Measurements from ENCODE around the gene STEAP2.

STEAP2 gene

DNA sequence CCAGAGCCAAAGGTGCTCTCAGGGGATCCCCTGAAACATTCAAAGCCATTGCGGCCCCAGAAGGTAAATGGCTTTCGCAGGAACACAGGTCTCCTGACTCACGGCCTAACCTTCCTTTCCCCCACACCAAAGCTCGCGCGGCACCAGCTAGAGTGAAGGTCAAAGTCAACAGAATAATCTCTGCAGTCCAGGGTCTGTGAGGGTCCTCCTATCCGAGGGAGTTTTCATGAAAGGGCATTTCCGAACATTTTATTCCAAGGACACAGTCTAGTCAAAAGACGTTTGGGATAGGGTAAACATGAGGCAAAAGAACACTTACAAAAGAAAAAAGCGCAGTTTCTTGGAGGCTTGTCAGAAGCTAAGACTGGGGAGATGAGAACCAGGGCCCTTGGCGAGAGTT is 559 bp upstream of the STEAP2 start:
- H3K4me1 Mint-ChIP-seq, result peaks cover 4 to 10% of the 10 kb centered on the region in 2 donors
- no peak overlapping the region for H3K27ac Mint-ChIP-seq
- peak overlapping the region; percentile 44 to 76 for H3K4me3 Mint-ChIP-seq
- DNase-seq (no peak), ATAC-seq (replicated peaks) (peak in 1 of 2 donors; percentile 6)
- no peaks in the 10 kb centered on the region for H3K9me3 Mint-ChIP-seq
- H3K36me3 Mint-ChIP-seq, result no peaks in the 10 kb centered on the region
- peaks cover 16 to 23% of the 10 kb centered on the region in 2 donors for H3K27me3 Mint-ChIP-seq

GRCh38 chr7:90212149-90212495 is 582 bp downstream of the STEAP2 start:
- DNase-seq (no peak), ATAC-seq (replicated peaks) (peak in 1 of 2 donors; percentile 8)
- Mint-ChIP-seq H3K4me3 (no peak overlapping the region), H3K36me3 (no peaks in the 10 kb centered on the region), H3K4me1 (peaks cover 4 to 10% of the 10 kb centered on the region in 2 donors), H3K27me3 (peaks cover 19 to 23% of the 10 kb centered on the region in 2 donors), H3K9me3 (peaks cover 0 to 2% of the 10 kb centered on the region in 2 donors), H3K27ac (no peak overlapping the region)

GRCh38 chr7:90213521-90213920 is 2.0 kb downstream of the STEAP2 start:
- Mint-ChIP-seq H3K4me3 (no peak overlapping the region), H3K4me1 (peaks cover 4 to 10% of the 10 kb centered on the region in 2 donors), H3K27ac (no peak overlapping the region)

GRCh38 chr7:90216080-90216674 is 4.6 kb downstream of the STEAP2 start:
- ATAC-seq (replicated peaks) (no peak), DNase-seq (no peak)
- H3K36me3 Mint-ChIP-seq, result no peaks in the 10 kb centered on the region
- peaks cover 24 to 28% of the 10 kb centered on the region in 2 donors for H3K27me3 Mint-ChIP-seq
- no peak overlapping the region for H3K4me3 Mint-ChIP-seq
- peaks cover 2 to 6% of the 10 kb centered on the region in 2 donors for H3K4me1 Mint-ChIP-seq
- H3K27ac Mint-ChIP-seq, result no peak overlapping the region
- H3K9me3 Mint-ChIP-seq, result peaks cover 0 to 3% of the 10 kb centered on the region in 2 donors

More at GRCh38 chr7:90213521-90213920, 2.0 kb downstream of the STEAP2 start:
- Mint-ChIP-seq H3K27me3 (peaks cover 19 to 24% of the 10 kb centered on the region in 2 donors), H3K9me3 (peaks cover 0 to 3% of the 10 kb centered on the region in 2 donors), H3K36me3 (no peaks in the 10 kb centered on the region)
- DNase-seq (no peak), ATAC-seq (replicated peaks) (no peak)

DNA sequence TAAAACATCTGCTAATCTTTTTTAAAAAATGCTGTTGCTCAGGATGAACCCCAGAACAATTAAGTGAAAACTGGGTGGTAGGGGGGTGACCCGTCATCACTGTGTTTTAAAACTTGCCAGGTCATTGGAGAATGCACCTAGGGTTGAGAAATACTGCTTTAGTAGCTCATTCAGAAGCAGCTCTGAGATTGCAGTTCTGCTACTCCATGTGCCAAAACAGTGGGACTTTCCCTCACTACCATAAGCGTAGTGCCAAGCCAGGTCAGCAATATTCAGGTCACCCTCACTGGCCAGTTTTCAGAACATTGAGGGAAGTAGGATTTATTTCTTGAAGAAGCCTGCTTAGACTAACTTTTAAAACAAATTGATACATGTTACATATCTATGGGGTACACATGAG is 5.2 kb downstream of the STEAP2 start:
- DNase-seq (no peak), ATAC-seq (replicated peaks) (no peak)
- Mint-ChIP-seq H3K9me3 (peaks cover 0 to 3% of the 10 kb centered on the region in 2 donors), H3K27ac (no peak overlapping the region), H3K36me3 (no peaks in the 10 kb centered on the region), H3K27me3 (peaks cover 18 to 22% of the 10 kb centered on the region in 2 donors), H3K4me1 (peaks cover 0 to 2% of the 10 kb centered on the region in 2 donors), H3K4me3 (no peak overlapping the region)

DNA sequence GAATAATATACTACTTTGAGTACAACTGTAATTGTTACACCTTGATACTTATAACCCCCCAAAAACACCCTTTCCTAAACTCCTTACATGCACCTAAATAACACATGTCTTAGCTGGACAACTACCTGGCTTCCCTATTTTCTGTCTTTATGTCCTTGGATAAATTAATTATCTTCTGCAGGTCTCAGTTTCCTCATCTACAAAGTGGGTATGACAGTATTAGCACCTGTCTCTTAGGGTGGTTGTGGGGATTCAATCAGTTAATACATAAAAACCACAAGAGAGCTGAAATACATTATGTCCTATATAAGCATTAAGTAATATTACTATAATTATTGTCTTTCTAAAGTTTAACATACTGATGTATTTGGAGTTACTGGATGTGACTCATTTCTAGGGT is 10.8 kb downstream of the STEAP2 start:
- H3K4me3 Mint-ChIP-seq, result no peak overlapping the region
- no peaks in the 10 kb centered on the region for H3K9me3 Mint-ChIP-seq
- ATAC-seq (replicated peaks), result no peak
- no peak overlapping the region for H3K27ac Mint-ChIP-seq
- H3K36me3 Mint-ChIP-seq, result no peaks in the 10 kb centered on the region
- peaks cover 30% of the 10 kb centered on the region in 2 donors for H3K27me3 Mint-ChIP-seq
- H3K4me1 Mint-ChIP-seq, result no peaks in the 10 kb centered on the region
- no peak for DNase-seq

DNA sequence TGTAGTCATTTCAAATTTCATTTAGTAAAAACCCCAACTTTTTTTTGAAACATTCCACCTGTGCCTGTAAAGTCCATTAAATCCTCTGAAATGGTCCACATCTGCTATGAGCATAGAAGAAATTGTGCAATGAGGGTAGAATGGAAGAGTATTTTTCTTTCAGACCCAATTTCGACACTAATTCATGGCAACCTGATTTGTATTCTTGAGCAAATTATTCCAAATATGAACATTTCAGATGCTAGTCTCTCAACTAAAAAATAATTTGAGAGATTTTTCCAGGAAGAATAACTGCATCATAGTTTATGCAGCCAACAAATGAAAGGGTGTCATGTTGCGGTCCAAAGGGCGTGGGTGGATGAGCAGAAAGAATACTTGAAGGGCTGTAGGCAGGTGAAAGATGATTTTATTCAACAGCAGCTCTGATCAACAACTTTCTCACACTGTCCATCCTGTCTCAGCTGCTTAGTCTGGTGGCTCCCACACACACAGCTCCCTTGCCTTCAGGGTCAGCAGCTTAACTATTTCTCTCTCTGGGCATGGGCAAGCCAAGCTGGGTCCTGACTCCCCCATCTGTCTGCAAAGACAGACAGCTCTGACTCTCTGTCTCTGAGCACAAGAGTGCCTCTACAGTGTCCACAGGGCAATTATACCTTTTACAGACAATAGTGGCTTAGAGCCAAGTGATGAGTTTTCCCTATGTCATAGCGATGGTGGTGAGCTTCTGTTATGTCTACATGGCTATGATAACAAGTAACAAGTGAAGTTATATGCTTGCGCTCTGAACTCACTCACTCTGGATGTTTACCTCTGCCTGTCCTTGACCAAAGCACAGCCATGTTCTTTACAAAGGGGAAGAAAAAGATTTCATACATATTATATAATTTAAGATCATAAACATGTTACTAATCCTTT is 11.5 kb downstream of the STEAP2 start:
- H3K4me3 Mint-ChIP-seq, result no peak overlapping the region
- H3K9me3 Mint-ChIP-seq, result no peaks in the 10 kb centered on the region
- H3K4me1 Mint-ChIP-seq, result no peaks in the 10 kb centered on the region
- no peak overlapping the region for H3K27ac Mint-ChIP-seq
- H3K36me3 Mint-ChIP-seq, result no peaks in the 10 kb centered on the region
- no peak for DNase-seq
- H3K27me3 Mint-ChIP-seq, result peaks cover 27 to 30% of the 10 kb centered on the region in 2 donors
- no peak for ATAC-seq (replicated peaks)

DNA sequence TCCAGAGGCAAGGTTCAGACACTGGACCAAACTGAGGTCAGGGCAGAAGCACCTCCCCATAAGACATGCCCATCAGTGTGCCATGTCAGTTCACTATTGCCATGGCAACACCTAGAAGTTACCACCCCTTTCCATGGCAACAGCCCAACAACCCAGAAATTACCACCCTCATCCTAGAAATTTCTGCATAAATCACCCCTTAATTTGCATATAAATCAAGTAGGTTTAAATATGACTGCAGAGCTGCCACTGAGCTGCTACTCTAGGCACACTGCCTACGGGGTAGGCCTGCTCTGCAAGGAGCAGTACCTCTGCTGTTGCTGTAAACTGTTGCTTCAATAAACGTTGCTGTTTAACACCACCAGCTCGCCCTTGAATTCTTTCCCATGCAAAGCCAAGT is 12.7 kb downstream of the STEAP2 start:
- Mint-ChIP-seq H3K4me1 (no peaks in the 10 kb centered on the region), H3K36me3 (no peaks in the 10 kb centered on the region), H3K4me3 (no peak overlapping the region), H3K27ac (no peak overlapping the region), H3K27me3 (peaks cover 30 to 31% of the 10 kb centered on the region in 2 donors), H3K9me3 (no peaks in the 10 kb centered on the region)
- ATAC-seq (replicated peaks) (no peak), DNase-seq (no peak)

- Mint-ChIP-seq H3K36me3 (no peaks in the 10 kb centered on the region), H3K4me3 (no peak overlapping the region), H3K9me3 (no peaks in the 10 kb centered on the region), H3K27ac (no peak overlapping the region), H3K4me1 (no peaks in the 10 kb centered on the region), H3K27me3 (peaks cover 29% of the 10 kb centered on the region in 2 donors)
- DNase-seq (no peak), ATAC-seq (replicated peaks) (no peak)
Observed at GRCh38 chr7:90225181-90225580, 13.6 kb downstream of the STEAP2 start.

DNA sequence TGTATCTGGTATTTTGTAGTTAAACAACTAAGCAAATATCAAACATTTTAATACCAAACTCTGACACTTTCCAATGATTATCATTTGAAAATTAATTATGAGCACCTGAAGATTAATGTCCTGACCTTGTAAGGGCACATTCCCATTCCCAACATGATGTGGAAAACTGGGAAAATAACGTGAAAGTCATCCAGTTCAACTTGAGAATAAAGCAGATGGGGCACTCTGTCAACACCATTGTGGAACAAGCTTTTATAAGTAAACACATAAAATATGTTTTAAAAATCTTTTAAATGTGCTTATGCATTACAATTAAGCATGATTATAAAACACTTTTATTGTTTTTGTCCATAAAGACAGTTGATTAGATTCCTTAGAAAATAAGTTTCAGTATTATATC is 14.1 kb downstream of the STEAP2 start:
- no peak overlapping the region for H3K27ac Mint-ChIP-seq
- no peak for ATAC-seq (replicated peaks)
- no peak for DNase-seq
- peaks cover 24 to 25% of the 10 kb centered on the region in 2 donors for H3K27me3 Mint-ChIP-seq
- H3K36me3 Mint-ChIP-seq, result no peaks in the 10 kb centered on the region
- no peaks in the 10 kb centered on the region for H3K4me1 Mint-ChIP-seq
- no peaks in the 10 kb centered on the region for H3K9me3 Mint-ChIP-seq
- no peak overlapping the region for H3K4me3 Mint-ChIP-seq

- DNase-seq, result no peak
- H3K27ac Mint-ChIP-seq, result no peak overlapping the region
- no peaks in the 10 kb centered on the region for H3K36me3 Mint-ChIP-seq
- no peaks in the 10 kb centered on the region for H3K4me1 Mint-ChIP-seq
- H3K27me3 Mint-ChIP-seq, result peaks cover 22% of the 10 kb centered on the region in 2 donors
- no peak for ATAC-seq (replicated peaks)
- H3K9me3 Mint-ChIP-seq, result no peaks in the 10 kb centered on the region
- no peak overlapping the region for H3K4me3 Mint-ChIP-seq
Observed at GRCh38 chr7:90227259-90227658, 15.7 kb downstream of the STEAP2 start.

GRCh38 chr7:90229682-90230081 is 18.1 kb downstream of the STEAP2 start:
- no peak for ATAC-seq (replicated peaks)
- H3K27me3 Mint-ChIP-seq, result peaks cover 12 to 14% of the 10 kb centered on the region in 2 donors
- no peak overlapping the region for H3K4me3 Mint-ChIP-seq
- no peaks in the 10 kb centered on the region for H3K4me1 Mint-ChIP-seq
- no peak for DNase-seq
- H3K27ac Mint-ChIP-seq, result no peak overlapping the region
- no peaks in the 10 kb centered on the region for H3K36me3 Mint-ChIP-seq
- H3K9me3 Mint-ChIP-seq, result no peaks in the 10 kb centered on the region

DNA sequence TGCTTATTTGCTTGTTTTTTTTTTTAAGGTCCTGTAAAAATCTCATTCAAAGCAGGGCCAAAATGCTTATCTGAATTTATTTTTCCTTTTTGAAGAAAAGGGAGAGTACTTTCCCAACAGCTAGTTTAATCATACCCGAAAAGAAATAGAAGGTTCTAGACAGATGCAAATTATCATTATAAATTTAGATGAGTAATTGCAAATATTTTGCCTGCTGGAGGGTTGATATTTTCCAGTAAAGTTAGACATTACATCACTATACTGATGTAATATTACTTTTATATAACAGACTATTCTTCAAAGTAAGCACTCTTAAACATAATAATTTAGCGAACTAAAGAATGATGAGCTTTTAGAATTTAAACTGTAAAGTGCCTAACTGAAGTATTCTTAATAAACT is 19.3 kb downstream of the STEAP2 start:
- H3K27ac Mint-ChIP-seq, result no peak overlapping the region
- no peak for DNase-seq
- H3K4me3 Mint-ChIP-seq, result no peak overlapping the region
- ATAC-seq (replicated peaks), result no peak
- no peaks in the 10 kb centered on the region for H3K9me3 Mint-ChIP-seq
- no peaks in the 10 kb centered on the region for H3K4me1 Mint-ChIP-seq
- peaks cover 8 to 9% of the 10 kb centered on the region in 2 donors for H3K27me3 Mint-ChIP-seq
- no peaks in the 10 kb centered on the region for H3K36me3 Mint-ChIP-seq

- ATAC-seq (replicated peaks) (no peak), DNase-seq (no peak)
- Mint-ChIP-seq H3K27me3 (peaks cover 8 to 9% of the 10 kb centered on the region in 2 donors), H3K36me3 (no peaks in the 10 kb centered on the region), H3K27ac (no peak overlapping the region), H3K4me1 (no peaks in the 10 kb centered on the region), H3K4me3 (no peak overlapping the region), H3K9me3 (no peaks in the 10 kb centered on the region)
Observed at GRCh38 chr7:90231304-90231703, 19.8 kb downstream of the STEAP2 start.

DNA sequence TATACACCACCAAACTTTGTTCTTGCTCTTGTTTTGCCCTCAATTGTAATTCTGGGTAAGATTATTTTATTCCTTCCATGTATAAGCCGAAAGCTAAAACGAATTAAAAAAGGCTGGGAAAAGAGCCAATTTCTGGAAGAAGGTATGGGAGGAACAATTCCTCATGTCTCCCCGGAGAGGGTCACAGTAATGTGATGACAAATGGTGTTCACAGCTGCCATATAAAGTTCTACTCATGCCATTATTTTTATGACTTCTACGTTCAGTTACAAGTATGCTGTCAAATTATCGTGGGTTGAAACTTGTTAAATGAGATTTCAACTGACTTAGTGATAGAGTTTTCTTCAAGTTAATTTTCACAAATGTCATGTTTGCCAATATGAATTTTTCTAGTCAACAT is 20.9 kb downstream of the STEAP2 start:
- Mint-ChIP-seq H3K27me3 (peaks cover 4 to 9% of the 10 kb centered on the region in 2 donors), H3K4me1 (no peaks in the 10 kb centered on the region), H3K36me3 (no peaks in the 10 kb centered on the region), H3K9me3 (no peaks in the 10 kb centered on the region), H3K27ac (no peak overlapping the region), H3K4me3 (no peak overlapping the region)
- ATAC-seq (replicated peaks) (no peak), DNase-seq (no peak)

All from stimulated activated naive B cell treated with anti-CD40 and anti-IgM and Interleukin-4, amounts not matched to agents 10 μg/mL and 1 μg/mL and 100 μg/mL, for 72 hours (primary cell).